Astrocyte (in vitro differentiated cells and primary cell): Measurements from ENCODE around the gene PRR5L. TPM values are rescaled to one million over a fixed set of nuclear protein-coding genes. Genes with fewer than 3 reads are reported as not detected.

Source experiments
- DNase-seq: peaks from one replicate; pipeline ENCODE4 v3.0.0-alpha.2; 2010; ENCODE audit warnings: low read depth
- FAIRE-seq: peaks from 2 replicates; lab custom pipeline; 2011; peaks lifted over from hg19 to GRCh38; lab: Jason Lieb, UNC
- H2AFZ ChIP-seq: 2 replicates; pipeline ENCODE4 v1.6.0; 2012; ENCODE audit warnings: low read depth, low read length, inconsistent platforms
- H3K27ac ChIP-seq: 2 replicates; pipeline ENCODE4 v1.5.1; 2011; ENCODE audit warnings: low read depth, low read length, inconsistent platforms
- H3K27me3 ChIP-seq: 2 replicates; pipeline ENCODE4 v1.6.0; 2011; ENCODE audit warnings: low read length, inconsistent platforms; ENCODE audit not compliant: insufficient read depth
- H3K36me3 ChIP-seq: 2 replicates; pipeline ENCODE4 v1.5.1; 2011; ENCODE audit warnings: low read length, inconsistent platforms; ENCODE audit not compliant: insufficient read depth
- H3K4me1 ChIP-seq: 2 replicates; pipeline ENCODE4 v1.5.1; 2011; ENCODE audit warnings: low read length, inconsistent platforms; ENCODE audit not compliant: insufficient read depth
- H3K4me2 ChIP-seq: 2 replicates; pipeline ENCODE4 v1.6.0; 2012; ENCODE audit warnings: low read length, inconsistent platforms
- H3K4me3 ChIP-seq: 2 replicates; pipeline ENCODE4 v1.5.1; 2011; ENCODE audit warnings: low read depth, mild to moderate bottlenecking, low read length, inconsistent platforms; ENCODE audit not compliant: insufficient read depth
- H3K79me2 ChIP-seq: 2 replicates; pipeline ENCODE4 v1.6.0; 2012; ENCODE audit warnings: mild to moderate bottlenecking, low read length, inconsistent platforms; ENCODE audit not compliant: insufficient read depth
- H3K9ac ChIP-seq: 2 replicates; pipeline ENCODE4 v1.6.0; 2012; ENCODE audit warnings: mild to moderate bottlenecking, low read length, inconsistent platforms
- H3K9me3 ChIP-seq: 2 replicates; pipeline ENCODE4 v1.5.1; 2012; ENCODE audit warnings: low read depth, mild to moderate bottlenecking, low read length, inconsistent platforms; ENCODE audit not compliant: insufficient read depth
- H4K20me1 ChIP-seq: 2 replicates; pipeline ENCODE4 v1.6.0; 2012; ENCODE audit warnings: low read length, inconsistent platforms; ENCODE audit not compliant: insufficient read depth
- H3K27ac Mint-ChIP-seq: one replicate; pipeline ENCODE4 v1.8.0; 2021; ENCODE audit warnings: mild to moderate bottlenecking, mixed read lengths; ENCODE audit not compliant: unreplicated experiment
- H3K27me3 Mint-ChIP-seq: one replicate; pipeline ENCODE4 v1.8.0; 2021; ENCODE audit warnings: low read depth, mixed read lengths; ENCODE audit not compliant: unreplicated experiment
- H3K36me3 Mint-ChIP-seq: one replicate; pipeline ENCODE4 v1.8.0; 2021; ENCODE audit warnings: low read depth, mixed read lengths; ENCODE audit not compliant: unreplicated experiment
- H3K4me1 Mint-ChIP-seq: one replicate; pipeline ENCODE4 v1.8.0; 2021; ENCODE audit warnings: low read depth, mixed read lengths; ENCODE audit not compliant: unreplicated experiment
- H3K4me3 Mint-ChIP-seq: one replicate; pipeline ENCODE4 v1.8.0; 2021; ENCODE audit warnings: mild to moderate bottlenecking, moderate library complexity, mixed read lengths; ENCODE audit not compliant: unreplicated experiment
- H3K9me3 Mint-ChIP-seq: one replicate; pipeline ENCODE4 v1.8.0; 2021; ENCODE audit warnings: mild to moderate bottlenecking, mixed read lengths; ENCODE audit not compliant: unreplicated experiment
- CTCF ChIP-seq: IDR thresholded peaks from 2 replicates; pipeline ENCODE4 v1.5.1; 2011; ENCODE audit warnings: low read depth, mild to moderate bottlenecking, inconsistent platforms, low read length, moderate library complexity; ENCODE audit not compliant: insufficient read depth
- EZH2 ChIP-seq: IDR thresholded peaks from 2 replicates; pipeline ENCODE4 v1.6.1; 2012; ENCODE audit warnings: mild to moderate bottlenecking, low read length, inconsistent platforms; ENCODE audit not compliant: insufficient read depth
- total RNA-seq: library from RNA; stranded (reverse); gene quantifications from 2 replicates; pipeline ENCODE4 v1.2.1, GENCODE V29; 2021

Gene PRR5L
- total RNA-seq, 1 donor from 2014 or later: 55.6 TPM

DNA sequence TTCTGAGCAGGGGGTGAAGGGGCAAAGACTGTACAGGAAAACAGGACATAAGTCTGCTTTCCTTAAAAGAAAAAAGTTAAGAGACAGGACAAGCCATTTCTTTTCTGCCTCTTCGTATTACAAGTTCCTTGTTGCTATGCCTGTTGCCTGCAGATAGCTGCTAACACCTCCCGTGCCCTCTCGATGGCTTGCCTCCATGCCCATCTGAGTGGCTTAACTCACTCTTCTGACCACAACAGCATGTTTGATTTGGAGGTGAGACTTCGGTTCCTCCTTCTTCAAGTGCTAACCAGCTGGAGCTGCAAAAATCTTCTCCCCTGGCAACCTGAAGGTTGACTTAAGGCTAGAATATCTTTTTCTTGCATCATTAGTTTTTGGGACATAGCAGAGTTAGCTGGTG is 103.1 kb downstream of the PRR5L start:
- no peaks in the 10 kb centered on the region for H3K9me3 ChIP-seq
- no peak overlapping the region for H3K4me2 ChIP-seq
- peaks cover 11% of the 10 kb centered on the region for H3K4me1 ChIP-seq
- no peak for DNase-seq
- no peaks in the 10 kb centered on the region for H4K20me1 ChIP-seq
- H3K79me2 ChIP-seq: no peaks in the 10 kb centered on the region
- FAIRE-seq: no peak
- peaks cover 27% of the 10 kb centered on the region for H3K36me3 ChIP-seq
- H3K27ac Mint-ChIP-seq: no peak overlapping the region
- no peak overlapping the region for H3K4me3 ChIP-seq
- H2AFZ ChIP-seq: no peak overlapping the region
- H3K36me3 Mint-ChIP-seq: peaks cover 50% of the 10 kb centered on the region
- no peaks in the 10 kb centered on the region for H3K27me3 Mint-ChIP-seq
- no peaks in the 10 kb centered on the region for H3K27me3 ChIP-seq
- no peak overlapping the region for H3K4me3 Mint-ChIP-seq
- no peaks in the 10 kb centered on the region for H3K9me3 Mint-ChIP-seq
- no peak overlapping the region for H3K27ac ChIP-seq
- no peak overlapping the region for H3K9ac ChIP-seq
- TF ChIP-seq CTCF (no peak), EZH2 (no peak)
- peaks cover 7% of the 10 kb centered on the region for H3K4me1 Mint-ChIP-seq

GRCh38 chr11:36399745-36400144 is 103.7 kb downstream of the PRR5L start:
- Mint-ChIP-seq H3K4me3 (no peak overlapping the region), H3K4me1 (peaks cover 7% of the 10 kb centered on the region), H3K27ac (no peak overlapping the region), H3K27me3 (no peaks in the 10 kb centered on the region), H3K36me3 (peaks cover 51% of the 10 kb centered on the region), H3K9me3 (no peaks in the 10 kb centered on the region)
- H2AFZ ChIP-seq: no peak overlapping the region
- H3K4me2 ChIP-seq: no peak overlapping the region
- H3K36me3 ChIP-seq: peaks cover 31% of the 10 kb centered on the region
- TF ChIP-seq EZH2 (no peak), CTCF (no peak)
- H3K4me1 ChIP-seq: peaks cover 11% of the 10 kb centered on the region
- H4K20me1 ChIP-seq: no peaks in the 10 kb centered on the region
- H3K4me3 ChIP-seq: no peak overlapping the region
- FAIRE-seq (no peak), DNase-seq (no peak)
- no peaks in the 10 kb centered on the region for H3K27me3 ChIP-seq
- H3K9ac ChIP-seq: no peak overlapping the region
- H3K79me2 ChIP-seq: no peaks in the 10 kb centered on the region
- no peak overlapping the region for H3K27ac ChIP-seq
- H3K9me3 ChIP-seq: no peaks in the 10 kb centered on the region

DNA sequence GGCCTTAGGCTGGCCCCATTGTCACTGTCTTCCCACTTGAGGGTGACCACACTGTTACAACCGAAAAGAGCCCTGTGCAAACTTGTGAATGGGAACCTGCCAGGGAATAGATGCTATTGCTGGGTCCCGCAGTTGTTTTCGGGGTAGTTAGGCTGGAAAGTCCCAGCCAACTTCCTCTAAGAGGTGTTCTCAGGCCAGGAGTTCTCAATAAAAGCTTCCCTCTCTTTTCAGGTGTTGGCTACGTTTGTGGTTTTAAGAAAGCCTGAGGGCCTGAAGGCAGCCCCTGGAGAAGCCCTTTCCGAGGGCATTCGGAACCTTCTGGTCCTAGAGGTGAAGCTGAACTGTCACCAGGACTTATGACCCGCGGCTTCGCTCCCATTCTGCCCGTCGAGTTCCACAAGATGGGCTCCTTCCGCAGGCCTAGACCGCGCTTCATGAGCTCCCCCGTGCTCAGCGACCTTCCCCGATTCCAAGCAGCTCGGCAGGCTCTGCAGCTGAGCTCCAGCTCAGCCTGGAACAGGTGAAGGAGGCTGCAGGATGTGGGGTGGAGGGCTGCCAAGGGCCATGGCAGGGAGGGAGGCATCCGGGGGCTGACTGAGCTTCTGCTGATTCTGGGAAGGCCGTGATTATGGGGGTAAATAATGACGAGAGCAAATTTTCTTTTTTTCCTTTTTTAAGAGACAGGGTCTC is 104.8 kb downstream of the PRR5L start:
- Histone ChIP-seq H3K36me3 (peaks cover 36% of the 10 kb centered on the region), H3K27ac (no peak overlapping the region), H3K9ac (no peak overlapping the region), H3K9me3 (no peaks in the 10 kb centered on the region), H3K4me1 (peaks cover 11% of the 10 kb centered on the region), H3K4me2 (no peak overlapping the region), H4K20me1 (no peaks in the 10 kb centered on the region), H3K4me3 (no peak overlapping the region), H3K79me2 (no peaks in the 10 kb centered on the region), H3K27me3 (no peaks in the 10 kb centered on the region), H2AFZ (no peak overlapping the region)
- Mint-ChIP-seq H3K27ac (no peak overlapping the region), H3K4me1 (peaks cover 11% of the 10 kb centered on the region), H3K9me3 (no peaks in the 10 kb centered on the region), H3K36me3 (peaks cover 56% of the 10 kb centered on the region), H3K27me3 (no peaks in the 10 kb centered on the region), H3K4me3 (no peak overlapping the region)
- DNase-seq: no peak
- no peak for FAIRE-seq
- TF ChIP-seq EZH2: no peak
- no peak for TF ChIP-seq CTCF
